ENCODE measurements around the gene ACTN4. TPM values are rescaled to one million over a fixed set of nuclear protein-coding genes. Genes with fewer than 3 reads are reported as not detected.
A peak's percentile ranks its signal among the peaks of the same experiment; 100 is the strongest.

ACTN4 gene
- total and polyA plus RNA-seq, 2 experiments from 2014 or later, result 68.9 to 427 TPM

DNA sequence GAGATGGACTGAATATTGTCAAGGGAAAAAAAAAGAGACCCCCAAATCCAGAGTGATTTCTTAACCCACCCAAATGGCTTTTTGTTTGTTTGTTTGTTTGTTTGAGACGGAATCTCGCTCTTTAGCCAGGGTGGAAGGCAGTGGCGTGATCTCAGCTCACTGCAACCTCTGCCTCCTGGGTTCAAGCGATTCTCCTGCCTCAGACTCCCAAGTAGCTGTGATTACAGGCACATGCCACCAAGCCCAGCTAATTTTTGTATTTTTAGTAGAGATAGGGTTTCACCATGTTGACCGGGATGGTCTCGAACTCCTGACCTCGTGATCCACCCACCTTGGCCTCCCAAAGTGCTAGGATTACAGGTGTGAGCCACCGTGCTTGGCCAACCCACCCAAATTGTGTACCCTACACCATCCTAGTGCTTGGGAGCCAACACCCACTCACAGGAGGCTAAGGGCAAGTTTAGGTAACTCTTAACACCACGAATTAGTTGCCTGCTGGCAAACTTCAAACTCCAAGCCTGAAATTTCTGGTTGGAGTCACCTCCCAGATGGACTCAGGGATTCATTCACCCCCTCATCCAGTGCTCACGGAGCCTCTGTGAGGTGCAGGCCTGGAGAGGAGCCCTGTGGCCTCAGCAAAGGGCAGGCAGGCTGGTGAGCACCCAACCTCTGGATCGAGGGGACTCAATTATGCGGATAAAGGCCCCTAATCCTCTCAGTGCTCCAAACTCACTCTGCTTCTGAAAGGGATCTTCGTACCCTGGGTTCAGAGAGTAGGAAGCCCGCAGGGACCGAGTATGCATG, 37.6 kb downstream of the ACTN4 start:
- no peaks in the 10 kb centered on the region for H3K9me2 ChIP-seq (ENCODE audit: insufficient read depth)
- ATAC-seq (peak; percentile 1; the same call in 2 of the 3 replicates), DNase-seq (ENCODE audit: low spot score) (no peak)
- peaks cover 59% of the 10 kb centered on the region for H3K4me1 ChIP-seq (ENCODE audit: insufficient read depth)
- peaks cover 21% of the 10 kb centered on the region; the same call in 1 of the 2 replicates for H3F3A ChIP-seq (replicated peaks; ENCODE audit: low read depth)
- H3K36me3 ChIP-seq (ENCODE audit: insufficient read depth), result no peaks in the 10 kb centered on the region
- no peak overlapping the region for H3K4me3 ChIP-seq
- Mint-ChIP-seq H3K4me1 (peaks cover 74% of the 10 kb centered on the region), H3K36me3 (ENCODE audit: low read depth) (peaks cover 47% of the 10 kb centered on the region), H3K27ac (peak overlapping the region; percentile 99), H3K4me3 (peak overlapping the region; percentile 53; the same call in 2 of the 3 replicates), H3K9me3 (peaks cover 5% of the 10 kb centered on the region; the same call in 1 of the 3 replicates), H3K27me3 (ENCODE audit: insufficient read depth, low read depth, poor library complexity) (peaks cover 19% of the 10 kb centered on the region)
- H2AFZ ChIP-seq, result no peak overlapping the region
- TF ChIP-seq, protein P1, sequence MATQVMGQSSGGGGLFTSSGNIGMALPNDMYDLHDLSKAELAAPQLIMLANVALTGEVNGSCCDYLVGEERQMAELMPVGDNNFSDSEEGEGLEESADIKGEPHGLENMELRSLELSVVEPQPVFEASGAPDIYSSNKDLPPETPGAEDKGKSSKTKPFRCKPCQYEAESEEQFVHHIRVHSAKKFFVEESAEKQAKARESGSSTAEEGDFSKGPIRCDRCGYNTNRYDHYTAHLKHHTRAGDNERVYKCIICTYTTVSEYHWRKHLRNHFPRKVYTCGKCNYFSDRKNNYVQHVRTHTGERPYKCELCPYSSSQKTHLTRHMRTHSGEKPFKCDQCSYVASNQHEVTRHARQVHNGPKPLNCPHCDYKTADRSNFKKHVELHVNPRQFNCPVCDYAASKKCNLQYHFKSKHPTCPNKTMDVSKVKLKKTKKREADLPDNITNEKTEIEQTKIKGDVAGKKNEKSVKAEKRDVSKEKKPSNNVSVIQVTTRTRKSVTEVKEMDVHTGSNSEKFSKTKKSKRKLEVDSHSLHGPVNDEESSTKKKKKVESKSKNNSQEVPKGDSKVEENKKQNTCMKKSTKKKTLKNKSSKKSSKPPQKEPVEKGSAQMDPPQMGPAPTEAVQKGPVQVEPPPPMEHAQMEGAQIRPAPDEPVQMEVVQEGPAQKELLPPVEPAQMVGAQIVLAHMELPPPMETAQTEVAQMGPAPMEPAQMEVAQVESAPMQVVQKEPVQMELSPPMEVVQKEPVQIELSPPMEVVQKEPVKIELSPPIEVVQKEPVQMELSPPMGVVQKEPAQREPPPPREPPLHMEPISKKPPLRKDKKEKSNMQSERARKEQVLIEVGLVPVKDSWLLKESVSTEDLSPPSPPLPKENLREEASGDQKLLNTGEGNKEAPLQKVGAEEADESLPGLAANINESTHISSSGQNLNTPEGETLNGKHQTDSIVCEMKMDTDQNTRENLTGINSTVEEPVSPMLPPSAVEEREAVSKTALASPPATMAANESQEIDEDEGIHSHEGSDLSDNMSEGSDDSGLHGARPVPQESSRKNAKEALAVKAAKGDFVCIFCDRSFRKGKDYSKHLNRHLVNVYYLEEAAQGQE (IDR thresholded peaks at IDR 0.05; ENCODE audit: unreplicated experiment), result no peak
- TF ChIP-seq STAT1 (IDR thresholded peaks at IDR 0.05; ENCODE audit: unreplicated experiment) (no peak), NANOG (IDR thresholded peaks at IDR 0.05; ENCODE audit: borderline replicate concordance) (no peak), POLR2AphosphoS5 (IDR thresholded peaks at IDR 0.05; ENCODE audit: low read depth) (no peak), ZNF331 (CRISPR knock-in tag; IDR thresholded peaks at IDR 0.05; ENCODE audit: low read depth) (no peak), ZNF114 (CRISPR knock-in tag; IDR thresholded peaks at IDR 0.05) (no peak), JUNB (IDR thresholded peaks at IDR 0.05; ENCODE audit: unreplicated experiment) (no peak), EZH2phosphoT487 (IDR thresholded peaks at IDR 0.05; ENCODE audit: unreplicated experiment) (no peak)
- TF ChIP-seq, protein P2, sequence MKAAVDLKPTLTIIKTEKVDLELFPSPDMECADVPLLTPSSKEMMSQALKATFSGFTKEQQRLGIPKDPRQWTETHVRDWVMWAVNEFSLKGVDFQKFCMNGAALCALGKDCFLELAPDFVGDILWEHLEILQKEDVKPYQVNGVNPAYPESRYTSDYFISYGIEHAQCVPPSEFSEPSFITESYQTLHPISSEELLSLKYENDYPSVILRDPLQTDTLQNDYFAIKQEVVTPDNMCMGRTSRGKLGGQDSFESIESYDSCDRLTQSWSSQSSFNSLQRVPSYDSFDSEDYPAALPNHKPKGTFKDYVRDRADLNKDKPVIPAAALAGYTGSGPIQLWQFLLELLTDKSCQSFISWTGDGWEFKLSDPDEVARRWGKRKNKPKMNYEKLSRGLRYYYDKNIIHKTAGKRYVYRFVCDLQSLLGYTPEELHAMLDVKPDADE (IDR thresholded peaks at IDR 0.05), result no peak
- peak overlapping the region; percentile 66 for H3K4me2 ChIP-seq
- peaks cover 93% of the 10 kb centered on the region for H3K79me2 ChIP-seq (replicated peaks; ENCODE audit: insufficient read depth)
- H4K20me1 ChIP-seq (replicated peaks; ENCODE audit: insufficient read depth), result no peaks in the 10 kb centered on the region; the same call in 1 of the 2 replicates
- no peaks in the 10 kb centered on the region for H3K27me3 ChIP-seq (ENCODE audit: insufficient read depth)
- H3K27ac ChIP-seq (ENCODE audit: low read depth), result peak overlapping the region; percentile 99

All from GM23338 (cell line).